ENCODE results near the gene SNPH.
"Not testable (repeated sequence)": the region's sequence is repeated elsewhere in the genome, so short reads cannot be mapped to it uniquely, and the experiment has no call there.

Gene SNPH

GRCh38 chr20:1242099-1242498, 24.0 kb upstream of the SNPH start:
- H3K79me2 ChIP-seq (ENCODE audit: control insufficient read depth, low read length), result no peaks in the 10 kb centered on the region
- H3K4me1 ChIP-seq (ENCODE audit: control insufficient read depth, low read length), result no peaks in the 10 kb centered on the region
- no peak overlapping the region for H3K4me3 ChIP-seq (ENCODE audit: low read length)
- H3K4me2 ChIP-seq (ENCODE audit: low read length), result no peak overlapping the region
- no peaks in the 10 kb centered on the region for H3F3A ChIP-seq (ENCODE audit: control insufficient read depth, insufficient read depth)
- TF ChIP-seq EZH2phosphoT487 (IDR thresholded peaks at IDR 0.05; ENCODE audit: borderline replicate concordance, low read length) (no peak), CTCF (IDR thresholded peaks at IDR 0.05; ENCODE audit: low read depth, low read length, poor library complexity, severe bottlenecking) (no peak)
- H3K9me2 ChIP-seq (replicated peaks; ENCODE audit: control insufficient read depth, low read length), result no peaks in the 10 kb centered on the region
- no peaks in the 10 kb centered on the region for H4K20me1 ChIP-seq (ENCODE audit: control insufficient read depth, insufficient read depth, low read depth, low read length)
- no peaks in the 10 kb centered on the region for H3K9me3 ChIP-seq (ENCODE audit: control insufficient read depth, insufficient read depth, low read length)
- no peaks in the 10 kb centered on the region for H3K36me3 ChIP-seq (ENCODE audit: control insufficient read depth, low read length)
- peaks cover 41% of the 10 kb centered on the region for H3K27me3 ChIP-seq (ENCODE audit: control insufficient read depth, low read length)
- no peak overlapping the region for H3K27ac ChIP-seq (ENCODE audit: low read depth, low read length)

- Histone ChIP-seq H3K4me1 (ENCODE audit: control insufficient read depth, low read length) (no peaks in the 10 kb centered on the region), H4K20me1 (ENCODE audit: control insufficient read depth, insufficient read depth, low read depth, low read length) (no peaks in the 10 kb centered on the region), H3F3A (ENCODE audit: control insufficient read depth, insufficient read depth) (no peaks in the 10 kb centered on the region), H3K4me3 (ENCODE audit: low read length) (no peak overlapping the region), H3K27ac (ENCODE audit: low read depth, low read length) (no peak overlapping the region), H3K4me2 (ENCODE audit: low read length) (no peak overlapping the region), H3K27me3 (ENCODE audit: control insufficient read depth, low read length) (peaks cover 42% of the 10 kb centered on the region), H3K9me3 (ENCODE audit: control insufficient read depth, insufficient read depth, low read length) (no peaks in the 10 kb centered on the region), H3K79me2 (ENCODE audit: control insufficient read depth, low read length) (no peaks in the 10 kb centered on the region), H3K9me2 (replicated peaks; ENCODE audit: control insufficient read depth, low read length) (no peaks in the 10 kb centered on the region), H3K36me3 (ENCODE audit: control insufficient read depth, low read length) (no peaks in the 10 kb centered on the region)
- TF ChIP-seq EZH2phosphoT487 (IDR thresholded peaks at IDR 0.05; ENCODE audit: borderline replicate concordance, low read length) (no peak), CTCF (IDR thresholded peaks at IDR 0.05; ENCODE audit: low read depth, low read length, poor library complexity, severe bottlenecking) (no peak)
These were observed 23.6 kb upstream of the SNPH start for GRCh38 chr20:1242530-1242929.

- Histone ChIP-seq H3K9me3 (ENCODE audit: control insufficient read depth, insufficient read depth, low read length) (no peaks in the 10 kb centered on the region), H3K27ac (ENCODE audit: low read depth, low read length) (no peak overlapping the region), H4K20me1 (ENCODE audit: control insufficient read depth, insufficient read depth, low read depth, low read length) (no peaks in the 10 kb centered on the region), H3K4me3 (ENCODE audit: low read length) (no peak overlapping the region), H3K27me3 (ENCODE audit: control insufficient read depth, low read length) (peaks cover 38% of the 10 kb centered on the region), H3F3A (ENCODE audit: control insufficient read depth, insufficient read depth) (no peaks in the 10 kb centered on the region), H3K4me1 (ENCODE audit: control insufficient read depth, low read length) (no peaks in the 10 kb centered on the region), H3K9me2 (replicated peaks; ENCODE audit: control insufficient read depth, low read length) (no peaks in the 10 kb centered on the region), H3K79me2 (ENCODE audit: control insufficient read depth, low read length) (no peaks in the 10 kb centered on the region), H3K36me3 (ENCODE audit: control insufficient read depth, low read length) (no peaks in the 10 kb centered on the region), H3K4me2 (ENCODE audit: low read length) (no peak overlapping the region)
- TF ChIP-seq EZH2phosphoT487 (IDR thresholded peaks at IDR 0.05; ENCODE audit: borderline replicate concordance, low read length) (no peak), CTCF (IDR thresholded peaks at IDR 0.05; ENCODE audit: low read depth, low read length, poor library complexity, severe bottlenecking) (no peak)
These were observed 20.5 kb upstream of the SNPH start for GRCh38 chr20:1245578-1245977.

- Histone ChIP-seq H3K9me3 (ENCODE audit: control insufficient read depth, insufficient read depth, low read length) (no peaks in the 10 kb centered on the region), H3F3A (ENCODE audit: control insufficient read depth, insufficient read depth) (no peaks in the 10 kb centered on the region), H3K4me1 (ENCODE audit: control insufficient read depth, low read length) (no peaks in the 10 kb centered on the region), H3K27me3 (ENCODE audit: control insufficient read depth, low read length) (peaks cover 28% of the 10 kb centered on the region), H4K20me1 (ENCODE audit: control insufficient read depth, insufficient read depth, low read depth, low read length) (no peaks in the 10 kb centered on the region), H3K36me3 (ENCODE audit: control insufficient read depth, low read length) (no peaks in the 10 kb centered on the region), H3K79me2 (ENCODE audit: control insufficient read depth, low read length) (no peaks in the 10 kb centered on the region), H3K4me3 (ENCODE audit: low read length) (no peak overlapping the region), H3K4me2 (ENCODE audit: low read length) (no peak overlapping the region), H3K9me2 (replicated peaks; ENCODE audit: control insufficient read depth, low read length) (no peaks in the 10 kb centered on the region), H3K27ac (ENCODE audit: low read depth, low read length) (no peak overlapping the region)
- TF ChIP-seq EZH2phosphoT487 (IDR thresholded peaks at IDR 0.05; ENCODE audit: borderline replicate concordance, low read length) (no peak), CTCF (IDR thresholded peaks at IDR 0.05; ENCODE audit: low read depth, low read length, poor library complexity, severe bottlenecking) (no peak)
These were observed 18.4 kb upstream of the SNPH start for GRCh38 chr20:1247689-1248088.

- not testable (repeated sequence) for H4K20me1 ChIP-seq (ENCODE audit: control insufficient read depth, insufficient read depth, low read depth, low read length); H3K4me2 ChIP-seq (ENCODE audit: low read length); H3K9me2 ChIP-seq (replicated peaks; ENCODE audit: control insufficient read depth, low read length); H3K4me3 ChIP-seq (ENCODE audit: low read length); H3K4me1 ChIP-seq (ENCODE audit: control insufficient read depth, low read length); H3F3A ChIP-seq (ENCODE audit: control insufficient read depth, insufficient read depth); H3K27ac ChIP-seq (ENCODE audit: low read depth, low read length); H3K36me3 ChIP-seq (ENCODE audit: control insufficient read depth, low read length); H3K79me2 ChIP-seq (ENCODE audit: control insufficient read depth, low read length); H3K9me3 ChIP-seq (ENCODE audit: control insufficient read depth, insufficient read depth, low read length)
- peaks cover 14% of the 10 kb centered on the region for H3K27me3 ChIP-seq (ENCODE audit: control insufficient read depth, low read length)
These were observed 15.8 kb upstream of the SNPH start for GRCh38 chr20:1250282-1250681.
